HCT116 (cell line): Measurements from ENCODE around the gene SHROOM1. TPM values are rescaled to one million over a fixed set of nuclear protein-coding genes. Genes with fewer than 3 reads are reported as not detected.

Experiments
- ATAC-seq: fragments of 200-7000 bp; cut with Tn5 transposase; 2 replicates; pipeline ENCODE4 v1.9.1; 2020; ENCODE audit warnings: mild to moderate bottlenecking, moderate library complexity
- BruUV-seq: library from RNA; stranded (reverse); fragments of 400-500 nt; replicated peaks from 2 replicates; lab custom pipeline; 2021; lab: Mats Ljungman, UMichigan
- CTCF ChIA-PET: fragments of 300-600 bp; sonication (Branson Sonifier 250); formaldehyde crosslinking; loops from one replicate; lab custom pipeline; 2021; ENCODE audit warnings: antibody characterized with exemption; lab: Charles Lee
- POLR2A ChIA-PET: fragments of 300-600, 350-600 bp; sonication (Branson Sonifier 250); formaldehyde crosslinking; loops from one replicate; lab custom pipeline; 2021; ENCODE audit warnings: antibody characterized with exemption; lab: Charles Lee
- RAD21 ChIA-PET, 2 experiments: fragments of 300-600 bp; sonication (Branson Sonifier 250); formaldehyde crosslinking; loops; one replicate each; lab custom pipeline; 2023; ENCODE audit warnings: low total read pairs in 2 of 2; ENCODE audit not compliant: uncharacterized antibody in 2 of 2, unreplicated experiment in 2 of 2, low non-redundant PET in 1 of 2; lab: Charles Lee
- DNase-seq: peaks from one replicate; pipeline ENCODE4 v3.0.0-alpha.2; 2010; ENCODE audit warnings: low read depth, low spot score
- H2AFZ ChIP-seq: fragments of 200-600 bp; shearing (Covaris generic), sonication (generic); 2 replicates; pipeline ENCODE4 v1.6.1; 2017; ENCODE audit warnings: low read depth, mixed run types, mixed read lengths, antibody characterized with exemption, low read length; ENCODE audit not compliant: poor library complexity, severe bottlenecking
- H3K27ac ChIP-seq: 2 replicates; pipeline ENCODE4 v1.5.1; 2012; ENCODE audit warnings: low read depth, low read length
- H3K27me3 ChIP-seq: fragments of 200-600 bp; sonication (generic); 2 replicates; pipeline ENCODE4 v1.6.1; 2016; ENCODE audit warnings: mixed run types, low read length, mixed read lengths; ENCODE audit not compliant: insufficient read depth
- H3K36me3 ChIP-seq, 2 experiments: fragments of 200-500 bp in 1 of 2; fragments of 200-600 bp in 1 of 2; sonication (Bioruptor generic) in 1 of 2; sonication (generic) in 1 of 2; 2 replicates each; pipeline versions ENCODE4 v1.5.1 to v1.6.1; 2014 to 2016; ENCODE audit warnings: low read length in 2 of 2, inconsistent platforms in 1 of 2, mixed read lengths in 1 of 2, mixed run types in 1 of 2; ENCODE audit not compliant: insufficient read depth in 2 of 2, control insufficient read depth in 1 of 2
- H3K4me1 ChIP-seq, 2 experiments: fragments of 200-600 bp in 1 of 2; sonication (generic) in 1 of 2; 2 replicates each; pipeline versions ENCODE4 v1.5.1 to v1.6.1; 2012 to 2017; ENCODE audit warnings: low read length in 2 of 2, inconsistent platforms in 1 of 2, mild to moderate bottlenecking in 1 of 2, mixed read lengths in 1 of 2, mixed run types in 1 of 2, moderate library complexity in 1 of 2; ENCODE audit not compliant: insufficient read depth in 2 of 2, control insufficient read depth in 1 of 2
- H3K4me2 ChIP-seq: fragments of 200-600 bp; sonication (generic); 2 replicates; pipeline ENCODE4 v1.6.1; 2017; ENCODE audit warnings: mixed run types, low read length, mixed read lengths
- H3K4me3 ChIP-seq, 2 experiments: fragments of 200-600 bp in 1 of 2; sonication (generic) in 1 of 2; replicated peaks in 1 of 2; 2 replicates each; pipeline ENCODE4 v1.5.1; 2011 to 2016; ENCODE audit warnings: low read length in 2 of 2, control low read depth in 1 of 2, low read depth in 1 of 2, mild to moderate bottlenecking in 1 of 2, mixed read lengths in 1 of 2, mixed run types in 1 of 2
- H3K79me2 ChIP-seq: fragments of 200-600 bp; sonication (generic); 2 replicates; pipeline ENCODE4 v1.6.1; 2017; ENCODE audit warnings: mild to moderate bottlenecking, mixed run types, low read length, moderate library complexity, mixed read lengths; ENCODE audit not compliant: insufficient read depth
- H3K9ac ChIP-seq: fragments of 200-600 bp; sonication (generic); 2 replicates; pipeline ENCODE4 v1.6.1; 2016; ENCODE audit warnings: low read length, mixed read lengths
- H3K9me2 ChIP-seq: fragments of 200-600 bp; sonication (generic), shearing (Covaris generic); 2 replicates; pipeline ENCODE4 v1.6.1; 2017; ENCODE audit warnings: mixed run types, mild to moderate bottlenecking, moderate library complexity; ENCODE audit not compliant: insufficient read depth
- H3K9me3 ChIP-seq, 2 experiments: fragments of 200-500 bp in 1 of 2; fragments of 200-600 bp in 1 of 2; sonication (Bioruptor generic) in 1 of 2; sonication (generic) in 1 of 2; 2 replicates each; pipeline ENCODE4 v1.6.1; 2014 to 2017; ENCODE audit warnings: low read length in 2 of 2, mixed read lengths in 2 of 2, inconsistent platforms in 1 of 2, low read depth in 1 of 2, mild to moderate bottlenecking in 1 of 2, mixed run types in 1 of 2, moderate library complexity in 1 of 2; ENCODE audit not compliant: control insufficient read depth in 1 of 2, insufficient read depth in 1 of 2
- H4K20me1 ChIP-seq: fragments of 200-600 bp; sonication (generic), shearing (Covaris generic); 2 replicates; pipeline ENCODE4 v1.6.1; 2017; ENCODE audit warnings: mixed run types, mild to moderate bottlenecking, moderate library complexity; ENCODE audit not compliant: insufficient read depth
- CBX3 ChIP-seq: IDR thresholded peaks from 2 replicates; pipeline ENCODE4 v1.6.1; 2012; ENCODE audit warnings: low read depth
- CEBPB ChIP-seq: IDR thresholded peaks from 2 replicates; pipeline ENCODE4 v1.6.1; 2012; ENCODE audit warnings: low read depth
- EZH2 ChIP-seq: fragments of 200-600 bp; sonication (generic); IDR thresholded peaks from 2 replicates; pipeline ENCODE4 v1.6.1; 2017; ENCODE audit warnings: antibody characterized with exemption, mixed run types
- FOSL1 ChIP-seq: IDR thresholded peaks from 2 replicates; pipeline ENCODE4 v1.6.1; 2012; ENCODE audit warnings: low read depth
- YY1 ChIP-seq: IDR thresholded peaks from 2 replicates; pipeline ENCODE4 v1.6.1; 2011; ENCODE audit warnings: low read length, low read depth, moderate library complexity, mild to moderate bottlenecking; ENCODE audit not compliant: insufficient replicate concordance; ENCODE audit errors: extremely low read depth
- intact Hi-C: fragments of 100-400 bp; cut with micrococcal nuclease; formaldehyde crosslinking; loops from 2 replicates; pipeline ENCODE4 v1.10.0; 2022
- total RNA-seq: library from RNA; stranded (reverse); gene quantifications from one replicate; pipeline ENCODE4 v1.2.1, GENCODE V29; 2021; ENCODE audit not compliant: unreplicated experiment
- TF ChIP-seq, protein P1 (sequence below): IDR thresholded peaks from 2 replicates; pipeline ENCODE4 v1.6.1; 2012; ENCODE audit warnings: low read depth

Gene SHROOM1
- total RNA-seq, 1 experiment from 2014 or later = 9.5 TPM

DNA sequence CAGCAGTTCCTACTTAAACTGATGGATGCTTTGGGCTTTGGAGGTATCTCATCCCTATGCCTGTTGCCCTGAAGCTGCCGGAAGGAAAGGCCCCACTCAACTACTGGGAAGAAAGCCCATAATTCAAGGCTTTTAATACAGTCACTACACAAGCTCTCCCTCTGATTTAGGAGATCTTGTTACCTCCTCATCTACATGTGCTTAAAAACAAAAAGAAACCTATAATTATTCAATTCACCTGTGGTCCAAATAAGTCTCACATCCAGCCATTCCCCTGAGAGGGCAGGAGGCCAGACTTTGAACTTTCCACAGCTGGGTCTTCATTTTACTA lies 42.3 kb upstream of the SHROOM1 start (continued):
- TF ChIP-seq, protein P1, sequence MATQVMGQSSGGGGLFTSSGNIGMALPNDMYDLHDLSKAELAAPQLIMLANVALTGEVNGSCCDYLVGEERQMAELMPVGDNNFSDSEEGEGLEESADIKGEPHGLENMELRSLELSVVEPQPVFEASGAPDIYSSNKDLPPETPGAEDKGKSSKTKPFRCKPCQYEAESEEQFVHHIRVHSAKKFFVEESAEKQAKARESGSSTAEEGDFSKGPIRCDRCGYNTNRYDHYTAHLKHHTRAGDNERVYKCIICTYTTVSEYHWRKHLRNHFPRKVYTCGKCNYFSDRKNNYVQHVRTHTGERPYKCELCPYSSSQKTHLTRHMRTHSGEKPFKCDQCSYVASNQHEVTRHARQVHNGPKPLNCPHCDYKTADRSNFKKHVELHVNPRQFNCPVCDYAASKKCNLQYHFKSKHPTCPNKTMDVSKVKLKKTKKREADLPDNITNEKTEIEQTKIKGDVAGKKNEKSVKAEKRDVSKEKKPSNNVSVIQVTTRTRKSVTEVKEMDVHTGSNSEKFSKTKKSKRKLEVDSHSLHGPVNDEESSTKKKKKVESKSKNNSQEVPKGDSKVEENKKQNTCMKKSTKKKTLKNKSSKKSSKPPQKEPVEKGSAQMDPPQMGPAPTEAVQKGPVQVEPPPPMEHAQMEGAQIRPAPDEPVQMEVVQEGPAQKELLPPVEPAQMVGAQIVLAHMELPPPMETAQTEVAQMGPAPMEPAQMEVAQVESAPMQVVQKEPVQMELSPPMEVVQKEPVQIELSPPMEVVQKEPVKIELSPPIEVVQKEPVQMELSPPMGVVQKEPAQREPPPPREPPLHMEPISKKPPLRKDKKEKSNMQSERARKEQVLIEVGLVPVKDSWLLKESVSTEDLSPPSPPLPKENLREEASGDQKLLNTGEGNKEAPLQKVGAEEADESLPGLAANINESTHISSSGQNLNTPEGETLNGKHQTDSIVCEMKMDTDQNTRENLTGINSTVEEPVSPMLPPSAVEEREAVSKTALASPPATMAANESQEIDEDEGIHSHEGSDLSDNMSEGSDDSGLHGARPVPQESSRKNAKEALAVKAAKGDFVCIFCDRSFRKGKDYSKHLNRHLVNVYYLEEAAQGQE = no peak
- TF ChIP-seq CBX3 (no peak), FOSL1 (no peak)
- TF ChIP-seq, all 23 proteins: peak for 0

DNA sequence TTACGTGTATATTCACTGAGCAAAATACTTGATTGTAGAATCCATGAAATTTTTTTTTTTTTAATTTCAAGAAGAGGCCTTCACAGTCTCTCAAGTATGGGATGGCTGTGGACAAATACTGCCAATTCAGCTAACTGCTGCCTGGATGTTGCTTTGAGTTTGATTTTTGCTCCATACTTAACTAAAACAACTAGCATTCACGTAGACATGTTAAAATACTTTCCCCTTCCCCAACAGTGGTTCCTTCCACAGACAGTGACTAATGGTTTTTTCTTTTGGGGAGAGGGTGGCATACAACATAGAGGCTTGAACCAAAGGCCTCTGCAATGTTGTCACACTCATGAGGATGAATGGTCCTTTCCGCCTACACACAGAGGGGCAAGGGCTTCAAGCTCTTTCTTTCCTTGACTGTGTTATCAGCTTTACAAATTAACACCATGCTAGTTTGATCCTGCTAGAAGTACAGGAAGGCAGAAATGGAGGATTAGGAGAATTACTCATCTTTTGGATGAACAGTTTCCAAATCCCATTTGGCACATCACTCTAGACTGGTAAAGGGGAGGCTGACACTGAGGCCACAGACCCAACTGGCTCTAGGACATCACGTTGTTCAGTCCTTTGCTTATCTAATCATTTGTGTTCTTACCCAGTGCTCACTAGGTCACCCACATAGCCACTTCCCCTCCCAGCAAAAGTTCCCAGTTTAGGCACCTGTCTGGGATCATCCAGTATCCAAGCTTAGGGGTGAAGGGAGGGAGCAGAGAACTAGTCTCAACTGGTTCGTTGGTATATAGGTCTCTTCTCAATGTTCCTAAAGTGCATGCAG lies 41.2 kb upstream of the SHROOM1 start:
- Histone ChIP-seq H3K36me3 (peaks cover 4 to 19% of the 10 kb centered on the region in 2 experiments; a peak in 2 of 4 replicates), H3K4me3 (no peak overlapping the region), H3K9ac (no peak overlapping the region), H2AFZ (no peak overlapping the region), H3K79me2 (peaks cover 23% of the 10 kb centered on the region), H4K20me1 (no peaks in the 10 kb centered on the region), H3K27me3 (no peaks in the 10 kb centered on the region), H3K4me1 (peaks cover 4 to 8% of the 10 kb centered on the region in 2 experiments; a peak in 3 of 4 replicates), H3K9me2 (no peaks in the 10 kb centered on the region), H3K9me3 (no peaks in the 10 kb centered on the region), H3K4me2 (no peak overlapping the region), H3K27ac (no peak overlapping the region)
- DNase-seq (no peak), ATAC-seq (no peak)
- intact Hi-C loops = no loop called here
- BruUV-seq = TSS peak; percentile 27
- RAD21 ChIA-PET = no interaction called here
- TF ChIP-seq CEBPB = no peak
- no peak for TF ChIP-seq EZH2
- no peak for TF ChIP-seq YY1
- POLR2A ChIA-PET = interaction anchor here (0.8 kb wide), 1 partner anchor 34 kb away, joined by 3 read pairs; no protein-coding TSS in a partner anchor
- CTCF ChIA-PET = interaction anchor here (1.3 kb wide), 1 partner anchor 12 kb away, joined by 5 read pairs; no protein-coding TSS in a partner anchor
